ENCODE results near the gene MINDY1.

MINDY1 gene

GRCh38 chr1:150963321-150964163 lies 43.2 kb downstream of the MINDY1 start:
- DNase-seq = no peak

- no peak for DNase-seq
Measured at GRCh38 chr1:150961756-150962155, 44.9 kb downstream of the MINDY1 start.

DNA sequence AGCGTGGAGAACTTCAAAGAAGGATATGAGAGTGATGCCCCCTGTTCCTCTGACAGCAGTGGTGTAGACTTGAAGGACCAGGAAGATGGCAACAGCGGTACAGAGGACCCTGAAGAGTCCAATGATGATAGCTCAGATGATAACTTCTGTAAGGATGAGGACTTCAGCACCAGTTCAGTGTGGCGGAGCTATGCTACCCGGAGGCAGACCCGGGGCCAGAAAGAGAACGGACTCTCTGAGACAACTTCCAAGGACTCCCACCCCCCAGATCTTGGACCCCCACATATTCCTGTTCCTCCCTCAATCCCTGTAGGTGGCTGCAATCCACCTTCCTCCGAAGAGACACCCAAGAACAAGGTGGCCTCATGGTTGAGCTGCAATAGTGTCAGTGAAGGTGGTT lies 46.1 kb downstream of the MINDY1 start:
- no peak for DNase-seq

DNA sequence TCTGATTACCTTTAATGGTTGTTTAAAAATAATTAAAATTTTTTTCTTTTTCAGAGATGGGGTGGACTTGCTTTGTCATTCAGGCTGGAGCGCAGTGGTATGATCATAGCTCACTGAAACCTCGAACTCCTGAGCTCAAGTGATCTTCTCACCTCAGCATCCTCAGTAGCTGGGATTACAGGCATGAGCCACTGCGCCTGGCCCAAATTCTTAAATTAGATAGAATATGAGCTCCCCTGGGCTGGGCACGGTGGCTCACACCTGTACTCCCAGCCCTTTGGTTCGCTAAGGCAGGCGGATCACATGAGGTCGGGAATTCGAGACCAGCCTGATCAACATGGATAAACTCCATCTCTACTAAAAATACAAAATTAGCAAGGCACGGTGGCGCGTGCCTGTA lies 49.0 kb downstream of the MINDY1 start:
- no peak for DNase-seq

DNA sequence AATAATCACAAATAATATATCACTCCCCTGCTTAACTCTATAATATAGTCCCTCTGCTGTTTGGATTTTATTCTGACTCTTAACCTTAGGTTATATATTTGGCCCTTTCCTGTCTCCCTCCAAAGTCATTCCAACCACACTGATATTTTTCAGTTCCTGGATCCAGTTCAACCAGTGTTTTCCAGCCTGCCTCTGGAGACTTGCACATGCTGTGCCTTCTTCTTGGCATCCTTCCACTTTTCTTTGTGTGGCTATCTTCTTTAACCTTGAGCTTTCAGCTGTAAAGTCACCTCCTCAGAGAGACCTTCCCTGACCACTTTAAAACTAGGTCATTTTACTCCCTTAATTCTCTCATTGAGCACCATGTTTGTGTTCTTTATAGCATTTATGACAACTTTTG lies 51.4 kb downstream of the MINDY1 start:
- no peak for DNase-seq

GRCh38 chr1:150954708-150955107 lies 52.0 kb downstream of the MINDY1 start:
- no peak for DNase-seq
